ENCODE measurements around the gene EXOC5. TPM values are rescaled to one million over a fixed set of nuclear protein-coding genes. Genes with fewer than 3 reads are reported as not detected.
A peak's percentile ranks its signal among the peaks of the same experiment; 100 is the strongest.

The EXOC5 gene
- 10 to 100 TPM; 20.7 to 34.5 (median 24.6) TPM for total RNA-seq
- long read RNA-seq, partial matches to known transcripts: 3 of 3 reads
- long read RNA-seq, other reads (novel, unspliced or antisense): 0 of 3 reads

- Histone ChIP-seq H3K27ac (peak within 1 kb of the TSS; percentile 85 to 94 (median 87)), H3K27me3 (no peaks in the 10 kb centered on the region), H3K9me3 (no peaks in the 10 kb centered on the region), H3K4me3 (peak within 1 kb of the TSS; percentile 73 to 95 (median 94)), H3K4me1 (peaks cover 0 to 24% (median 11%) of the 10 kb centered on the region in 4 donors), H3K36me3 (no peaks in the 10 kb centered on the region)
- DNase-seq (peak; percentile 94 to 96 (median 96)), ATAC-seq (peak; percentile 89 to 96 (median 94))
- intact Hi-C loops (cut with DNase I): no loop called here
- TF ChIP-seq POLR2A (IDR thresholded peaks at IDR 0.05) (peak; percentile 72), CTCF (IDR thresholded peaks at IDR 0.05) (peak in 2 of 4 donors; percentile 8 to 11)
- WGBS (ENCODE audit: insufficient coverage, low coverage, low lambda C conversion rate, missing lambda C conversion rate): under 1% methylated on average over 46 of the region's 76 CpGs
Observed at GRCh38 chr14:57268161-57269069, at the start of gene EXOC5, which contains the start of gene AP5M1. TSS of gene EXOC5 (minus strand) at chr14:57268905. CDS start at chr14:57268648, 257 bp downstream. TSS of gene AP5M1 (plus strand) at chr14:57268971. CDS start at chr14:57269315, 344 bp downstream.

- no peaks in the 10 kb centered on the region for H3K9me3 ChIP-seq
- H3K4me3 ChIP-seq: no peak overlapping the region
- 0% methylated on average over 3 of the region's 3 CpGs for WGBS (ENCODE audit: insufficient coverage, low coverage, low lambda C conversion rate, missing lambda C conversion rate)
- intact Hi-C loops (cut with DNase I): no loop called here
- peak; percentile 90 to 97 (median 95) for ATAC-seq
- H3K4me1 ChIP-seq: no peaks in the 10 kb centered on the region
- H3K27me3 ChIP-seq: no peaks in the 10 kb centered on the region
- TF ChIP-seq CTCF (IDR thresholded peaks at IDR 0.05): peak; percentile 74 to 94 (median 94)
- no peak for TF ChIP-seq POLR2A (IDR thresholded peaks at IDR 0.05)
- H3K27ac ChIP-seq: no peak overlapping the region
- H3K36me3 ChIP-seq: no peaks in the 10 kb centered on the region
- DNase-seq: peak; percentile 60 to 75 (median 62)
Observed at GRCh38 chr14:57317248-57317833, 48.6 kb upstream of the EXOC5 start.

GRCh38 chr14:57314396-57315089 is 45.8 kb upstream of the EXOC5 start:
- intact Hi-C loops (cut with DNase I): no loop called here
- H3K27ac ChIP-seq: no peak overlapping the region
- no peak for TF ChIP-seq CTCF (IDR thresholded peaks at IDR 0.05)
- no peak for TF ChIP-seq POLR2A (IDR thresholded peaks at IDR 0.05)
- WGBS (ENCODE audit: insufficient coverage, low coverage, low lambda C conversion rate, missing lambda C conversion rate): 47% methylated on average over 6 of the region's 7 CpGs
- H3K4me3 ChIP-seq: no peak overlapping the region
- no peaks in the 10 kb centered on the region for H3K36me3 ChIP-seq
- ATAC-seq (no peak), DNase-seq (no peak)
- no peaks in the 10 kb centered on the region for H3K4me1 ChIP-seq
- no peaks in the 10 kb centered on the region for H3K9me3 ChIP-seq
- H3K27me3 ChIP-seq: no peaks in the 10 kb centered on the region

GRCh38 chr14:57302883-57303282 is 34.2 kb upstream of the EXOC5 start:
- intact Hi-C loops (cut with DNase I): no loop called here
- Histone ChIP-seq H3K4me3 (no peak overlapping the region), H3K36me3 (no peaks in the 10 kb centered on the region), H3K27me3 (no peaks in the 10 kb centered on the region), H3K9me3 (no peaks in the 10 kb centered on the region), H3K27ac (no peak overlapping the region), H3K4me1 (no peaks in the 10 kb centered on the region)
- TF ChIP-seq CTCF (IDR thresholded peaks at IDR 0.05) (no peak), POLR2A (IDR thresholded peaks at IDR 0.05) (no peak)
- ATAC-seq (no peak), DNase-seq (no peak)
- 80% methylated on average over 5 of the region's 5 CpGs for WGBS (ENCODE audit: insufficient coverage, low coverage, low lambda C conversion rate, missing lambda C conversion rate)
